A673 (cell line): ENCODE data around the gene GLIS2.

Experiments used
- EZH2 ChIP-seq: fragments of 200-600 bp; sonication (generic); IDR thresholded peaks from 2 replicates; pipeline ENCODE4 v1.6.1; 2017; ENCODE audit warnings: borderline replicate concordance, low read depth, mild to moderate bottlenecking, mixed read lengths, antibody characterized with exemption, low read length; ENCODE audit not compliant: poor library complexity, severe bottlenecking
- TF ChIP-seq, protein P1 (sequence below): fragments of 300-800, 200-600 bp; sonication (generic); conservative IDR thresholded peaks from 2 replicates; pipeline ENCODE4 v1.5.1; 2017; ENCODE audit warnings: low read depth, mild to moderate bottlenecking, antibody characterized with exemption, low read length, moderate library complexity, mixed read lengths

DNA sequence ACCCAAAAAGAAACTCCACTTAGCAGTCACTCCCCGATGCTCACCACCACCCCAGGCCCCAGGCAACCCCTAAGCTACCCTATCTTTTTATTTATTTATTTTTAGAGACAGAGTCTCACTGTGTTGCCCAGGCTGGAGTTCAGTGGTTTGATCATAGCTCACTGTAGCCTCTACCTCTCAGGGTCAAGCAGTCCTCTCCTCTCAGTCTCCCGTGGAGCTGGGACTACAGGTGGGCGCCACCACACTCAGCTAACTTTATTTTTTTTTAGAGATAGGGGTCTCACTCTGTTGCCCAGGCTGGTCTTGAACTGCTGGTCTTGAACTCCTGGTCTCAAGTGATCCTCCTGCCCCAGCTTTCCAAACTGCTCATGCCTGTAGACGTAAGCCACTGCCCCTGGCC lies 14.7 kb upstream of the GLIS2 start:
- TF ChIP-seq, protein P1, sequence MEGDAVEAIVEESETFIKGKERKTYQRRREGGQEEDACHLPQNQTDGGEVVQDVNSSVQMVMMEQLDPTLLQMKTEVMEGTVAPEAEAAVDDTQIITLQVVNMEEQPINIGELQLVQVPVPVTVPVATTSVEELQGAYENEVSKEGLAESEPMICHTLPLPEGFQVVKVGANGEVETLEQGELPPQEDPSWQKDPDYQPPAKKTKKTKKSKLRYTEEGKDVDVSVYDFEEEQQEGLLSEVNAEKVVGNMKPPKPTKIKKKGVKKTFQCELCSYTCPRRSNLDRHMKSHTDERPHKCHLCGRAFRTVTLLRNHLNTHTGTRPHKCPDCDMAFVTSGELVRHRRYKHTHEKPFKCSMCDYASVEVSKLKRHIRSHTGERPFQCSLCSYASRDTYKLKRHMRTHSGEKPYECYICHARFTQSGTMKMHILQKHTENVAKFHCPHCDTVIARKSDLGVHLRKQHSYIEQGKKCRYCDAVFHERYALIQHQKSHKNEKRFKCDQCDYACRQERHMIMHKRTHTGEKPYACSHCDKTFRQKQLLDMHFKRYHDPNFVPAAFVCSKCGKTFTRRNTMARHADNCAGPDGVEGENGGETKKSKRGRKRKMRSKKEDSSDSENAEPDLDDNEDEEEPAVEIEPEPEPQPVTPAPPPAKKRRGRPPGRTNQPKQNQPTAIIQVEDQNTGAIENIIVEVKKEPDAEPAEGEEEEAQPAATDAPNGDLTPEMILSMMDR: no peak
- TF ChIP-seq EZH2: no peak
